Ascending aorta (tissue), 2 donors: ENCODE results near the gene CACNA1B. TPM values are rescaled to one million over a fixed set of nuclear protein-coding genes. Genes with fewer than 3 reads are reported as not detected.

ENCODE experiments used
- DNase-seq, 2 donors: peaks; one replicate each; pipeline ENCODE4 v3.0.0-alpha.2; 2019; ENCODE audit warnings: low spot score in 2 of 2
- H3K27ac ChIP-seq, 2 donors: fragments of 200-600 bp; sonication (generic); one replicate each; pipeline ENCODE4 v1.5.1; 2016 to 2017; ENCODE audit warnings: mild to moderate bottlenecking in 1 of 2
- H3K27me3 ChIP-seq: fragments of 200-600 bp; sonication (generic); one replicate; pipeline ENCODE4 v1.5.1; 2017
- H3K36me3 ChIP-seq, 2 donors: fragments of 200-600 bp; sonication (generic); one replicate each; pipeline ENCODE4 v1.5.1; 2016
- H3K4me1 ChIP-seq, 2 donors: fragments of 200-600 bp; sonication (generic); one replicate each; pipeline ENCODE4 v1.5.1; 2016 to 2017; ENCODE audit warnings: mild to moderate bottlenecking in 1 of 2
- H3K4me3 ChIP-seq, 2 donors: fragments of 200-600 bp; sonication (generic); one replicate each; pipeline ENCODE4 v1.5.1; 2016 to 2017; ENCODE audit warnings: mild to moderate bottlenecking in 1 of 2
- H3K9me3 ChIP-seq, 2 donors: fragments of 200-600 bp; sonication (generic); one replicate each; pipeline ENCODE4 v1.5.1; 2016
- CTCF ChIP-seq, 3 experiments: fragments of 200-600 bp in 2 of 3; fragments of 450-650 bp in 1 of 3; sonication (generic) in 2 of 3; IDR thresholded peaks; one replicate each; pipeline ENCODE4 v1.5.1; 2016 to 2019; ENCODE audit warnings: antibody characterized with exemption in 3 of 3, mild to moderate bottlenecking in 1 of 3, moderate library complexity in 1 of 3
- intact Hi-C: fragments of 100-400 bp; cut with DNase I; formaldehyde crosslinking; loops from one replicate; pipeline ENCODE4 v1.15.1; 2023
- total RNA-seq: library from RNA; depleted of rRNA; stranded (reverse); fragments of >200 nt; gene quantifications from one replicate; pipeline ENCODE4 v1.1.0, GENCODE V29; 2016

Gene CACNA1B
- total RNA-seq, 1 donor from 2014 or later: not detected

GRCh38 chr9:137985637-137986071, 108.1 kb downstream of the CACNA1B start:
- H3K27me3 ChIP-seq: no peaks in the 10 kb centered on the region
- intact Hi-C loops: no loop called here
- no peak for TF ChIP-seq CTCF (IDR thresholded peaks at IDR 0.05)

GRCh38 chr9:137986268-137987099, 108.9 kb downstream of the CACNA1B start:
- Histone ChIP-seq H3K36me3 (no peaks in the 10 kb centered on the region), H3K9me3 (no peaks in the 10 kb centered on the region), H3K4me1 (no peaks in the 10 kb centered on the region), H3K27me3 (no peaks in the 10 kb centered on the region), H3K27ac (no peak overlapping the region), H3K4me3 (no peak overlapping the region)
- intact Hi-C loops: no loop called here
- no peak for TF ChIP-seq CTCF (IDR thresholded peaks at IDR 0.05)
- peak in 1 of 2 donors; percentile 39 for DNase-seq

More at GRCh38 chr9:137985637-137986071, 108.1 kb downstream of the CACNA1B start:
- Histone ChIP-seq H3K4me3 (no peak overlapping the region), H3K9me3 (no peaks in the 10 kb centered on the region), H3K27ac (no peak overlapping the region), H3K4me1 (no peaks in the 10 kb centered on the region), H3K36me3 (no peaks in the 10 kb centered on the region)
- peak in 1 of 2 donors; percentile 48 for DNase-seq

GRCh38 chr9:137987244-137988030, 109.9 kb downstream of the CACNA1B start:
- TF ChIP-seq CTCF (IDR thresholded peaks at IDR 0.05): no peak
- Histone ChIP-seq H3K9me3 (no peaks in the 10 kb centered on the region), H3K27me3 (no peaks in the 10 kb centered on the region)

GRCh38 chr9:137988051-137988450, 110.5 kb downstream of the CACNA1B start:
- Histone ChIP-seq H3K27me3 (no peaks in the 10 kb centered on the region), H3K9me3 (no peaks in the 10 kb centered on the region), H3K36me3 (no peaks in the 10 kb centered on the region), H3K4me3 (no peak overlapping the region), H3K27ac (no peak overlapping the region), H3K4me1 (no peaks in the 10 kb centered on the region)
- TF ChIP-seq CTCF (IDR thresholded peaks at IDR 0.05): no peak
- DNase-seq: peak in 1 of 2 donors; percentile 19
- intact Hi-C loops: no loop called here

More at GRCh38 chr9:137987244-137988030, 109.9 kb downstream of the CACNA1B start:
- intact Hi-C loops: no loop called here
- DNase-seq: peak in 1 of 2 donors; percentile 44
- H3K36me3 ChIP-seq: no peaks in the 10 kb centered on the region
- H3K4me3 ChIP-seq: no peak overlapping the region
- no peaks in the 10 kb centered on the region for H3K4me1 ChIP-seq
- no peak overlapping the region for H3K27ac ChIP-seq

- peak in 1 of 2 donors; percentile 42 for DNase-seq
- TF ChIP-seq CTCF (IDR thresholded peaks at IDR 0.05): no peak
- H3K9me3 ChIP-seq: no peaks in the 10 kb centered on the region
- no peaks in the 10 kb centered on the region for H3K4me1 ChIP-seq
- no peaks in the 10 kb centered on the region for H3K36me3 ChIP-seq
- no peaks in the 10 kb centered on the region for H3K27me3 ChIP-seq
- intact Hi-C loops: no loop called here
- no peak overlapping the region for H3K4me3 ChIP-seq
- H3K27ac ChIP-seq: no peak overlapping the region
Measured at GRCh38 chr9:137988701-137989100, 111.1 kb downstream of the CACNA1B start.
